UCSD-AML1 (cell line): ENCODE data around the gene PRM2.

ENCODE experiments used
- DNase-seq: peaks from one replicate; lab custom pipeline; 2025; ENCODE audit not compliant: unreplicated experiment; lab: John Stamatoyannopoulos, UW

Gene PRM2

GRCh38 chr16:11232852-11233726 is 43.2 kb downstream of the PRM2 start:
- DNase-seq: peak; percentile 88

- DNase-seq: no peak
These were observed 43.9 kb downstream of the PRM2 start for GRCh38 chr16:11232302-11232851.

- no peak for DNase-seq
These were observed 44.8 kb downstream of the PRM2 start for GRCh38 chr16:11231367-11231970.

DNA sequence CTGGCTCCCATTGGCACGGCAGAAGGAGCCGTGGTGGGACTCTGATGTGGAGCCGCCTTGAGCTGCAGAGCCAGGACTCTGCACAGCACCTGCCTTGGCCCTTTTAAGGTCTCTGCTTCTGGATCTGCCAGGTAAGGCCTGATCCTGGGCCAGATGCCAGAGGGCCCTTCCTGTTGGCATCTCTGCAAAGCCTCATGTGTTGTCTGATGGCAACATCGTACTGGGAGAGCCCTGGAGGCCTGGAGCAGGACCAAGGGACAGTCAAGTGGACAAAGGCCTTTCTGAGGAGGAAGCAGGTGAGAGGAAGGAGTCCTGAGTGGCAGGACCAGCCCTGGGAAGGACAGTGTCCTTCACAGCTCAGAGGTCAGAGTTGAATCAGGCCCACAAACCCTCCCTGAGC is 46.4 kb downstream of the PRM2 start:
- DNase-seq: no peak

GRCh38 chr16:11229432-11229831 is 46.8 kb downstream of the PRM2 start:
- DNase-seq: no peak

DNA sequence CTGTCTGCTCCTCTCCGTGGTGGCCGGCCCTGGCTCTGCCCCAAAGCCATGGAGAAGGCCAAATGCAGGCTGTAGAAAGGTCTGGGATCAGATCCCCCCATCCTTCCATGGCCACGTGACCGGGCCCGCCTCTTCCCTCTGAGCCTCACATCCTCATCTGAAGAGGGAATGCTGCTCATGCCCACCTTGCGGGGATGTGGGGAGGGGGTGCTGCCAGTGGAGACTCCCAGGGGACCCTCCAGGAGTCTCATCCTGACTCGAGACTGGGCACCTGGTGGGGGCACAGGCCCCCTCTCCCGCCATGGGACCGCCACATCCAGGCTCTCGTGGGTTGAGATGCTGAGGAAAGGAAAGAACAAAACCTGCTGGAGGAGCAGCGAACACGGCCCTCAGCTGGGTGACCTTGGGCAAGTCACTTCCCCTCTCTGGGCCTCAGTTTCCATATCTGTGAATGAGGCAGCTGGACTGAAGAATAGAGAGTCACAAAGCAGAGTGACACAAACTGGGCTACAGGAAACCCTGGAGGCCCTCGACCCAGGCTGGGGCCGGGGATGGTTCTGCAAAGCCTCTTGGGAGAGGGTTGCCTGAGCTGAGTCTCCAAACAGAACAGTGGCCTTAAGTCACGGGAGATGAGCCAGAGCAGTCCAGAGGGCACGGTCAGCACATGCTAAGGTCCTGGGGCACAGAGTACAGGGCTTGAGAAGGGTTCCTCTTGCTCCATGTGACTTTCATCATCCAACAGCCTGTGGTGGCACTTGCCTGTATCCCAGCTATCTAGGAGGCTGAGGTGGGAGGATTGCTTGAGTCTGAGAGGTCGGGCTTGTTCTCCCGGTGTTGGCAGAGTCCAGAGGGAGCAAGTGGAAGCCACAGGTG is 50.4 kb downstream of the PRM2 start:
- no peak for DNase-seq
